Limb (tissue), 2 donors: ENCODE results near the gene WDR72.
"Not testable (repeated sequence)": the region's sequence is repeated elsewhere in the genome, so short reads cannot be mapped to it uniquely, and the experiment has no call there.

Experiments
- DNase-seq, 2 donors: peaks; one replicate each; pipeline ENCODE4 v3.0.0-alpha.2; 2016; ENCODE audit errors: extremely low spot score in 2 of 2

The WDR72 gene

DNA sequence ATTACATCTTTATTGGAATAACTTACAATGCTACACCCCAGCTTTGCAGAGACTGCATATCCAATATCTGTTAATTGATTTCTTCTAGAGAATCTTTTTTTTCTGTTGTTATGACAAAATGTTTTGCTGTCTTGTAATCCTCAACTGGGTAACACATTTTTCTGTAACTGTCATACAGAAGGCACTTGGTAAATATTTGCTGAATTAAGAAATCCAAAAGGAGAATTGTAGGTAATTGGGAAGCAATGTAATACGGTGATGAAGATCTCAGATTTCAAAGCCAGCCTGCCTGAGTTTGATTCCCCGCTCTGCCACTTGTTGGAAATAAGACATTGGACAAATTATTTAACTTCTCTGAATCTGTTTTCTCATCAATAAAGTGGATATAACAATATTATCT, 169.1 kb downstream of the WDR72 start:
- no peak for DNase-seq

DNA sequence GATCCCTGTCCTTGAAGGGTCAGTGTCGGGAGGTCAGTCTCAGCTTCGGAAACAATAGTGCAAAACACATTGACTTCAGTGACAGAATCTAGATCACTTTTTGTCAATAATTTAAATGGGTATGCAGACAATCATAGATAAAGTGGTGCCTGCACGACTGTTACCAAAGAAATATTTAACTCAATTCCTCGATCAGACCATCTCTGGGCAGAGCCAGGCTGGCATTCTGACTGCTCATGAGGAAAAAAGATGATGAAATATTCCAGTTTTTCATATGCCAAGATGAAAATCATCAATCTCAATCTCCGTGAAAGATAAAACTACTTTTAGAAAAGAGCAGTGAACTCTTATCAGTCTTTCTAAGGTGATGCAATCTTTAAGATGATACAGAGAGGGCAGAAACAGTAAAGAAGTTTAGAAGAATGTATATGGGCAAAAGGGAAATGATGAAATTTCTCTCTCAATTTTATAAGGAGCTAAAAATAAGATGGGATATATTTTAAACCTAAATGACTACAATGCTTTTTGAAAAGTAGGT, 169.9 kb downstream of the WDR72 start:
- no peak for DNase-seq

DNA sequence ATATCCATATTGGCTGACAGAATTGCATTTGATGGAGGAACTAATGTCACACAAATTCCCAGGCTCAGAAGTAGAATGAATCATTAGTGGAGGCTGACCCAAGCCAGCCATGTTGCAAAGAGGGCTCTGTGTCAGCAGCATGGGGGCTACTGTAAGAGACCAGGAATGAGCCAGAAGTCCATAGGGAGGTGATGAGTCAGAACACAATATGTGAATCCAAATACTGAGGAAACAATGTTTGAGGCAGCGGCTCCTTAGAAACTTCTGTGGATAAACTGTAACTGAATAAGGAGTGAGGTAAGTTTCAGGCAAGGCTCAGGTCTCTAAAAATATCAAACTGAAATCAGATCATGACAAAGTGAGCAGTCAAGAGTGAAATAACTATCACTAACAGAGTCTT, 170.7 kb downstream of the WDR72 start:
- no peak for DNase-seq

DNA sequence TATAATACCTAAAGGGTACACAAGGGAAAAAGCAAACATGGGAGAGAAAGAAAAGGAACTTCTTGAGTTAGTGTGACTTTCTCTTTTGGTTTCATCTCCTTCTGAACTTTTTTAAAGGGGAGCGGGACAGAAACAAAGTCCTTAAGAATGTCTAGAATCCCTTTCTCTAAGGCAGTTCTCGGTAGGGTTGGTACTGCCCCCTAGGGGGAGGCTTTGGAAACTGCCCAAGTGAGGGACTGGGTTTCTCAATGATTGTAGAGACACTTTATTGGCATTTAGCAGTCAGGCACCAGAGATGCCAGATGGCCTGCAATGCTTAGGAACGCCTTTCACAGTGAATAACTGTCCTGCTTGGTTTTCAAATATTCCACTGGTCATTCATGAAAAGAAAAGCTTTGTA, 172.7 kb downstream of the WDR72 start:
- peak in 1 of 2 donors; percentile 43 for DNase-seq

DNA sequence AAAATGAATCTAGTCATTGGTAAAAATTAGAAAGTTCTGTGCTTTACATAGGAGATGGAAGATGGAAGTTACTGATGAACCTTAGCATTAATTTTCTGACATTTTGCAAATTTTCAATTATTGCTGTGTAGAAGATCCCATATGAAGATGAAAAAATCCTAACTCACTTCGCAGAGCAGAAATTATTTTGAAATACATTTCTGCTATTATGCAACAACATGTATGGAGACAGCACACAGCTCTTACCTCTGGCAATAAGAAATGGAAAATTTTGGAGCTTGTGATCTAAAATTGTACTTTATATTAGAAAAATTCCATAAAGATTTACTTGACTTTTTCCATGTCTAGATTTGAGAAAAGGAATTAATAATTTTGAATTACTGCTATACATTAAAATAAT, 177.9 kb downstream of the WDR72 start:
- no peak for DNase-seq

DNA sequence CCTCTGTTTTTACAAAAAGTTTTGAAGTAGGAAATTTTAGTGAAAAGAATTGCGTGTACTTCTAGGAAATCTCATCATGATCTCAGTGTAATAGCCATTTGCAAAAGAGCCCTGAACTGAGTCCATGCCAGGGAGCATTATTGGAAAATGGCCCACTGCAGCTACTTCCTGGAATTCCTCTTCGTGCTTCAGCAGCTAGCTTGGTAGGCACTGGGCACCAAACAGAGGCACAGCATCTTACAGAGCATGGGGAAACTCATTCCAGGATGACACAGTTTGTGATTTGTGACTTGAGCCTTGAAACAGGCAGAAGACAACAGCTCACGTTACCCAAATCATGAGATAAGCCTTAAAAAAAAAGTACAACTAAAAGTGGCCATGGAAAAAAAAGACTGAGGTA, 179.1 kb downstream of the WDR72 start:
- DNase-seq, result no peak

DNA sequence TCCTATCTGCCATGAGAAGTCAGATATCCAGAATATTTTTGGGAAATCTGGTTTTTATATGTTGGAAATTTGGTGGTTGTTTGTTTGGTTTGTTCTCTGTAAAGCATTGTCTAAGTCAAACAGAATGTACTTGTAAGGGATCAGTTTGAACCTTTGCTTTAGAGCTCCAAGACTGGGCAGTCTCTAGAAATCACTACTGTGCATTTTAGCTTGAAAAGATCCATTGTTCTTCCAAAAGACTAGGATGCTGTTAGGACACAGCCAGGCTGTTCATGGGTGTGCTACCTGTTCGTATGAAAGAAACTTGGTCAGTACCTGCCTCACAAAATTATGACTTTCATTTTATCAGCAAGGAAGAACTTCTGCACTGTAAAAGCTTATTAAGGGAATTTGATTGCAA, 182.6 kb downstream of the WDR72 start:
- no peak for DNase-seq

DNA sequence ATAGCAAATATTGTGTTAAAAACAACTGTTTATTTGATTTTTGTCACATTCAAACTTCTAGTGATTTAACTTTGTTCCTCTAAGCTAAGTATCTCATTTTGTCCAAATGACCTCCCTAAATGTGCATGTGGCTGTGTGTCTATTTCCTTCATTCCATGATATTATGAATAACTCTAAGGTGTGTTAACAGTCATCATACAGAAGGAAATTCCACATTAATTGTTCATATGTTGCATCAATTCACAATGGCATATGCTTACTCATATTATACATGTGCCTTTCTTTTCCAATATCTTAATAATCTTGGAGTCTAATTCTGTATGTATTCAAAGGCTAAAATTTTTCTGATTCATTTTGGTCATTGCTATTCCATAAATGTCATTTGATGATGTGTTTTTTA, 186.4 kb downstream of the WDR72 start:
- no peak for DNase-seq

DNA sequence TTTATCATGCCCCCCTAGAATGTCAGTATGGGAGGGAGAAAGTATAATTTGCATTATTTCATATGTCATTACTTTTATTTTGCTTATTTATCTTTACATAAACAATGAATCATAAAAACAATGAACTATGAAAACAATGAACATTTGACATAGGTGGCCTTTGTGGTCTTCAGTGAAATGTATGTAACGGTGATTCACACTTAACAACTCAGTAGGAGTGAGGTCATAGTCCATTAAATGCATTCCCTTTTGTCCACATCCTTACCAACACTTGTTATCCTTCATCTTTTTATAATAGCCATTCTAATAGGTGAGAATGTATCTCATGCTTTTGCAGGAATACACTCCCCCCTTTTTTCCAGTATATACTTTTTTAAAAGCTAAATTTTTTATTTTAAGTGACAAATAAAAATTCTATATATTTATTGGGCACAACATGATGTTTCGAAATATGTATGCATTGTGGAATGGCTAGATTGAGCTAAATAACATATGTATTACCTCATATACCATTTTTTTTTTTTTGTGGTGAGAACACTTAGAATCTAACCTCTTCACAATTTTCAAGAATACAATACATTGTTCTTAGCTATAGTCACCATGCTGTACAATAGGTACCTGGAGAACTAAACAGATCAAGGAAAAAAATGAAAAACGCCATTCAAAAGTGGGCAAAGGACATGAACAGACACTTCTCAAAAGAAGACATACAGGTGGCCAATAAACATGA, 189.5 kb downstream of the WDR72 start:
- no peak for DNase-seq

DNA sequence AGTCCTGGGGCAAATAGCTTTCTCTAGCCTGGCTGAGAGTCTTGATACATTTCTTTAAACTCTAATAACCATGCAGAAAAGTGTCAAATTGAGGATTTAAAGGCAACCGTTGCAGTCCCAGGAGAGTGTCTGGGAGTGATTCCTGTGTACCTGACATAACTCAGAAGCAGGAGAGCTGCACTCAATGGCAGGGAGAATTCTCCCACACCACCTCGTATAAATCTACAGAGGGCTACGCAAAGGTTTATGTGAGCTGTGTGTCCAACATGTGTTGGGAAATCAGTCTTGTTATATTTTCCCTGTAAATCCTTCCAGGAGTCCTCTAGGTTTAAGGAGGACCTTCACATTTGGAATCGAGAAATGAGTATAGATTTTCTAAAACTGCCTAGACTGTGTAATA, 192.6 kb downstream of the WDR72 start:
- DNase-seq, result no peak

DNA sequence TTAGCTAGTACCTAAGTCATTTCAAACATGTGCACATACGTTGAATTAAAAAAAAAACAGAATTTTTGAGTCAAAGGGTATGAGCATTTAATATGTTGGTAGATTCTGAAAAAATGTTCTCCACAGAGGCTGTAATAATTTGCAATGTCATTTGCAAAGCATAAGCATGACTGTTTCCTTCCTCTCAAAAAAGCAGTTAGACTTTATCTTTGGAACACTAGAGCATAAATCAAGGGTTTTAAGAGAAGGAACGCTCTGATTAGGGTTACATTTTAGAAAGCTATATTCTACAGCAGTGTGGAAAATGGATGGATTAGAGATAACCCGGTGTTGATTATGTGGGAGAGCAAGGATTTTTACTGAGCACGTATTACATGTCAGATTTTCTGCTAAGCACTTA, 193.7 kb downstream of the WDR72 start:
- DNase-seq, result no peak

DNA sequence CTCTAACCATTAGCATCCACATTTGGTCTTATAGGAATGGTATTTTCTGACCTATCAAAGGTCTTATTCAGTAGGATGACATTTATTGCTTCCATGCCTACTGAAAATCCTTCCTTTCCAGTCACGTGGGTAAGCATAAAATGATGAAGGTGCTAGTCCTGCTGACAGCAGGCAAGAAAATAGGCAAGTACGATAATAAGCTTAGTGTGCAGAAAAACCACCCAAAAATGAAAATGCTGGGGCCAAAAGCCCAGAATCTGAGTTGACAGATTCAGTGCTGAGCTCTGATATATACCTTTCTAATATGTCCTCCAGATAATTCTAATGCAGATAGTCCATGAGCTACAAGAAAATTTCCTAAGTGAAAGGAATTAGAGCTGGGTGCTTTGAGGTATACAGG, 194.8 kb downstream of the WDR72 start:
- no peak for DNase-seq

DNA sequence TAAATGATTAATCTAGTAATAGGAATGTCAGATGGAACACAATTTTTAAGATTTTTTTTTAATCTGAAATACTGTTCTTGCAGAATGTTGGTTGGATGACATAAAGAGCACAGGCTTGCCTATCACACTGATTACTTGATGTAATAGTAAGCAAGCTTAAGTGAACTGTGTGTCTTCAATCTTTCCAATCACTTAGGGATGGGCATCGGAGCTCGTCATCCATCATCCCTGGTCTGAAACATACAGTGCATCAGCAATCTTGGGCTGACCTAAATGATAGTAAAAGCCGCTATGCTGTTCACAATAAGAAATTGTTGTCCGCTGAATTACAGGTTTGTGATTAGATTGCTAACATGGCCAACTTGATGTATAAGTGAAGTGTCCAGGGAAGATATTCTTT, 195.8 kb downstream of the WDR72 start:
- no peak for DNase-seq

DNA sequence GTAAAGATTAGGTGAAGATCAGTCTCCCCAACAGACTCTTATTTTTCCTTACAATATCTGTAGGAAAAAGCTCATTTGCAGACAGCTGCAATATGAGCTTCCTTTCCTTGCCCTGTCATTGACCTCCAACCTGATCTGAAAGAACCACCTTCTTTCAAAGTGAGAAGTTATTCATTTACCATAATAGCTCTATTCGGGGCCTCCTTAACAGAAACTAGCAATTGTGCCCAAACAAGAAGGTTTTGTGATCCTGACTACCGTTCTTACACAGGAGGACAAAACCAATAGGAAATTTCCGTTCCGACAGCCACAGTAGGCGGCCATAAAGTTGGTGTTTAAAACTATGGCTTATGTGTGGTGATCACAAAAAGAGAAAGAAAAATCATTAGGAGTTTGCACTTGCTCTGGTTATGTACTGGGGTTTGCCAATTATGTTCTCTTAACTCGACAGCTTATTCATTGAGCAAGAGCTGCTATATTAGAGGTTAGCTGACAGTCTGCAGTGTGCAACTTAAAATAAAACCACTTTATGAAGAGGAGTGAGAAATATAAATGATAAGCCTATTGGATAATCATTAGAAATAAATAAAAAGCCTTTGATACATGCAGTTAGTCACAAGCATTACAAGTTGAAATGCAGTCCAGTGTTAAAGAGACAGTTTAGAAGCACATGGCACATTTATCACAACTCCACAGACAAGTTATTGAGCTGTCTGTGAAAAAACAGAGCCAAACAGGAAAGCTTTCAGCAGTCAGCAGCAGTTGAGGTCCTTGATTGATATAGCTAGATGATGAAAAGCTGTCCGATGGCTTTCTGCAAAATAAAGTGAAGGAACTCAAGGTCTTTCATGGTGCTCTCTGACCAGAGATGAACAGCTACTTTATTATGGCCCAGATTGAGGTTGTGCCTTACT, 199.8 kb downstream of the WDR72 start:
- DNase-seq, result no peak

DNA sequence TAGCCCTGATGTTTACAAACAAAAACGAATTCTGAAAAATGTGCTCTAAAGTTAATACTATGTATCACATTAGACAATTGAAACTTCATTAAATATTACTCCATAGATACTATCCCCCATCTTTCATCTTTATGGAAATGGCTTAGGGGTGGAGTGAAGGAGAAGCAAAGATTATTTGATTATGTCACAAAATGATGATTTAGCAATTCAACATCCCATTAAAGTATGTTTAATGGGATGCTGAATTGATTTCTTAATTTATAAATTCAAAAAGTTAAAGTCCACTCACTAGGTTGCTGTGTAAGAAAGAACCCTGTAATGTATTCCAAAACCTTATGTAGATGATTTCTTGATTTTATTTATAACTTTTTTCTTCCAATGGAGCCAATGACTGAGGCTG, 201.1 kb downstream of the WDR72 start:
- no peak for DNase-seq

DNA sequence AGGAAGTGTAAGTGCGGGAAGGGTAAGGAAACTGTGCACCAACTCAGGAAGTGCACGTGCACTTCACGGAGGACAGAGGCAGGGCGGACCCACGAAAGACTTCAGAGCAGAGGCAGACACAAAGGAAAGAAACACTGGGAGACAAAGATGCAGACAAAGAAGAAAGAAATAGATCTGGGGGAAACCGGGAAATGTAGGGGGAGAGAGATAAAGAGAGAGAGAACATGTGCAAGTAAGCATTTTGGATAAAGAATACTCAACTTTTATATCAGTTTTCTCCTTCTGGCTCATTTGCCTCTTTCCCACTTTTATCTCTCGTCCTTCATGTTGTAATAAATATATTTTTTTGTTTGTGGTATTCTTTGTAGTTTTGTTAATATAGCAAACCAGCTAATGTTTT, 204.2 kb downstream of the WDR72 start:
- DNase-seq, result no peak

DNA sequence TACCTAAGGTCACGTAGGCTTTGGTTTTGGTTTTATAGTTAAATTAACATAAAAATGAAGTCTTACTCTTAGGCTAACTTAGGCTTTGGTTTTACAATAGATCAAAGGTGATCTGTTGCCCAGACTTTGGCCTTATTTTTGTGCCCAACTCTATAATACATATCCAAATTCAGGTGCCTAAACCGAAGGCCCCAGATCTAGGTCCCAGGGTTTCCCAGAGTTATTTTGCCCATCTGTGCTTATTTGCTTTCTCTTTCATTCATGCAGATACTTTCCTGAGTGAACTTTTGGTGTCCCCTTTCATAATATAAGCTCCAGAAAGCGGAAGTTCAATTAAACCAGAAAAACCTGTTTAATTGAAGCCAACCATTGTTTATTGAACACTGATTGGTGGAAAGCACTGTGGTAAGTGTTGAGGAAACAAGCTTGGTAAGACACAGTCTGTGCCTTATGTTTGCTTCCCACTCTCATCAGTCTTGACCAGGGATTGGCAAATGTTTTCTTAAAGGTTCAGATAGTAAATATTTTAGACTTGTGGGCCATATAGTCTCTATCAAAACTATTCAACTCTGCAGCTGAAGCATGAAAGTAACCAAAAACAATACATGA, 209.7 kb downstream of the WDR72 start:
- DNase-seq, result no peak

DNA sequence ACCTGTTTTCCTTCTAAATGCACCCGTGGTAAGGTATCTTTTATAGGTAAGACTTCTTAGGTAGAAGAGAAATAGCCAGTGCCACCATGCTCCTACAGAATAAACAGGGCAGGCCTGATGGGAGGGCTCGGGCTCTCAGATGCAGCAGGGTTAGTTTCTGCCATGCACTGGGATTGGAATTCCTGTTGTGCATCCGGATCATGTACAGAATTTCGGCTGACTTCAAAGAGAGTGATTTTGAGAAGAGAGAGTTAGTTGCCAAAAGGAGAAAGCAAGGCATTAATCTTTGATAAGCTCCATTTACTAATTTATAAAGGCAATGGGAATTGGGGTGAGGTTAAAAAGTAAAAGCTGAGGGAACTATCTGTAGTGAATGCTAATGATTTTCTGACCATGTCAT, 211.2 kb downstream of the WDR72 start:
- no peak for DNase-seq

DNA sequence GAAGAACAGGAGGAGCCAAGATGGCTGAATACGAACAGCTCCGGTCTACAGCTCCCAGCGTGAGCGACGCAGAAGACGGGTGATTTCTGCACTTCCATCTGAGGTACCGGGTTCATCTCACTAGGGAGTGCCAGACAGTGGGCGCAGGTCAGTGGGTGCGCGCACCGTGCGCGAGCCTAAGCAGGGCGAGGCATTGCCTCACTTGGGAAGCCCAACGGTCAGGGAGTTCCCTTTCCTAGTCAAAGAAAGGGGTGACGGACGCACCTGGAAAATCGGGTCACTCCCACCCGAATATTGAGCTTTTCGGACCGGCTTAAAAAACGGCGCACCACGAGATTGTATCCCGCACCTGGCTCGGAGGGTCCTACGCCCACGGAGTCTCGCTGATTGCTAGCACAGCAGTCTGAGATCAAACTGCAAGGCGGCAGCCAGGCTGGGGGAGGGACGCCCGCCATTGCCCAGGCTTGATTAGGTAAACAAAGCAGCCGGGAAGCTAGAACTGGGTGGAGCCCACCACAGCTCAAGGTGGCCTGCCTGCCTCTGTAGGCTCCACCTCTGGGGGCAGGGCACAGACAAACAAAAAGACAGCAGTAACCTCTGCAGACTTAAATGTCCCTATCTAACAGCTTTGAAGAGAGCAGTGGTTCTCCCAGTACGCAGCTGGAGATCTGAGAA, 218.7 kb downstream of the WDR72 start:
- DNase-seq, result not testable (repeated sequence)

DNA sequence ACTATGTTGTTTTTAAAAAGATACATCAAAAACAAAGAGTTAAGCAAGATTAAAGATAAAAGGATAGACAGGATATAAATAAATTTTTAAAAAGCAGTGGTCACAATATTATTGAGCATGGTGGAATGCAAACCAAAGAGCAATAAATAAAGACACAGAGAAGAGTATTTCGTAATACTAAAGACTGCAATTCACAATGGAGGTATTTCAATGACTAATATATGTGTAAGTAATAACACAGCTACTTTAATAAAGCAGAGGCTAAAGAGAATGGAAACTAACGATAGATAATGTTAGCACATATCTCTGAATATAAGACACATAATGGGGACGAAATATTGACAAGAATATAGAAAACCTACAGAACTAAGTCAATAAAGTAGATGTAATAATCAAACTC, 219.6 kb downstream of the WDR72 start:
- DNase-seq, result no peak

DNA sequence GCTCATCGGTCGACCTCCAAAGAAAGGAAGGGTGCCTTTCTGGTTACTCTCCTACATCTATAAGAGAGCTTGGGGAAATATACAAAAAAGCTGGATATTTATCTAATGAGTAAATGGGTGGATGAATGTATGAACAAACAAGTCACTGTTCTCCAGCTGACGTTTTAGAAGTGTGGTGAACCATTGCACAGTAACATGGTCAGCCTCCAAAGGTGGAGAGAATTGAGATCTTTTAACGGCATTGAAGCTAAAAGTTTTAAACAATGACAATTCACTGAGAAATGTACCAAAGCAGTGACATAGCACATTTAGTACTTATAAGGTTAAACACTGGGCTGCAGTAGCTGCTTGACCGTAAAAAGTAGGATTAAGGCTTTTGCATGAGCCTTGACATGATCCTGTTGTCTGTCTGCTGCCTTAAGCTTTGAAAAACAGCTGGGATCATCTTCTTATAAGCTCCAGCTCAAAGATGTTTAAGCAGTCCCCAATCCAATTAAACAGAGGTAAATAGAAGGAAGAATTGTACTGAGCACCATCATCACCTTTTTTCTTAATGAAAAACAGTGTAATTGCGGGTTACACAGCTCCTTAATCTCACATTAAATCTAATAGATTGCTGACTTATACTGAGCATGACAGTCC, 222.9 kb downstream of the WDR72 start:
- no peak for DNase-seq
